OCI-LY7 (cell line): ENCODE data around the gene PIP5K1A. TPM values are rescaled to one million over a fixed set of nuclear protein-coding genes. Genes with fewer than 3 reads are reported as not detected.

Experiments
- BruUV-seq: library from RNA; stranded (reverse); fragments of 400-500 nt; replicated peaks from 2 replicates; lab custom pipeline; 2021; lab: Mats Ljungman, UMichigan
- CTCF ChIA-PET: fragments of 300-600 bp; sonication (Branson Sonifier 250); formaldehyde crosslinking; loops from one replicate; lab custom pipeline; 2022; ENCODE audit warnings: antibody characterized with exemption; ENCODE audit not compliant: unreplicated experiment; lab: Charles Lee
- POLR2A ChIA-PET: fragments of 300-600 bp; sonication (Branson Sonifier 250); formaldehyde crosslinking; loops from one replicate; lab custom pipeline; 2022; ENCODE audit warnings: antibody characterized with exemption; lab: Charles Lee
- DNase-seq: peaks from one replicate; pipeline ENCODE4 v3.0.0-alpha.2; 2015; ENCODE audit warnings: low spot score
- H2AFZ ChIP-seq: fragments of 200-600 bp; sonication (generic), shearing (Covaris generic); 2 replicates; pipeline ENCODE4 v1.6.1; 2014; ENCODE audit warnings: mild to moderate bottlenecking, antibody characterized with exemption, low read length, moderate library complexity
- H3K27ac ChIP-seq: fragments of 200-600 bp; sonication (generic); 2 replicates; pipeline ENCODE4 v1.5.1; 2014; ENCODE audit warnings: mixed run types, low read depth, mild to moderate bottlenecking, moderate library complexity, low read length, inconsistent platforms; ENCODE audit not compliant: poor library complexity, severe bottlenecking
- H3K36me3 ChIP-seq: fragments of 200-600 bp; sonication (generic); 2 replicates; pipeline ENCODE4 v1.6.1; 2014; ENCODE audit warnings: mild to moderate bottlenecking, antibody characterized with exemption, low read length, moderate library complexity, mixed read lengths; ENCODE audit not compliant: insufficient read depth
- H3K4me1 ChIP-seq: fragments of 200-600 bp; sonication (generic); 2 replicates; pipeline ENCODE4 v1.5.1; 2014; ENCODE audit warnings: mild to moderate bottlenecking, low read length; ENCODE audit not compliant: insufficient read depth, poor library complexity, severe bottlenecking
- H3K4me2 ChIP-seq: fragments of 200-600 bp; sonication (generic); 2 replicates; pipeline ENCODE4 v1.6.1; 2014; ENCODE audit warnings: mild to moderate bottlenecking, low read length
- H3K4me3 ChIP-seq: fragments of 200-600 bp; sonication (generic); 2 replicates; pipeline ENCODE4 v1.5.1; 2014; ENCODE audit warnings: mild to moderate bottlenecking, low read depth, low read length; ENCODE audit not compliant: poor library complexity, severe bottlenecking
- H3K79me2 ChIP-seq: fragments of 200-600 bp; sonication (generic); 2 replicates; pipeline ENCODE4 v1.6.1; 2016; ENCODE audit warnings: low read depth, mild to moderate bottlenecking, low read length, moderate library complexity, mixed read lengths; ENCODE audit not compliant: insufficient read depth
- H3K9me2 ChIP-seq: fragments of 200-600 bp; sonication (generic); 2 replicates; pipeline ENCODE4 v1.6.1; 2016; ENCODE audit warnings: mild to moderate bottlenecking, low read length, mixed read lengths; ENCODE audit not compliant: insufficient read depth
- H3K9me3 ChIP-seq: fragments of 200-600 bp; sonication (generic); 2 replicates; pipeline ENCODE4 v1.6.1; 2014; ENCODE audit warnings: mild to moderate bottlenecking, mixed run types, low read length, mixed read lengths
- H4K20me1 ChIP-seq: fragments of 200-600 bp; sonication (generic); 2 replicates; pipeline ENCODE4 v1.6.1; 2014; ENCODE audit warnings: mild to moderate bottlenecking, antibody characterized with exemption, low read length, moderate library complexity, mixed read lengths; ENCODE audit not compliant: insufficient read depth
- CTCF ChIP-seq: fragments of 200-600 bp; sonication (generic); conservative IDR thresholded peaks from 2 replicates; pipeline ENCODE4 v1.5.1; 2014; ENCODE audit warnings: mild to moderate bottlenecking, antibody characterized with exemption, low read length, moderate library complexity, mixed read lengths
- EZH2phosphoT487 ChIP-seq: fragments of 200-600 bp; sonication (generic); IDR thresholded peaks from 2 replicates; pipeline ENCODE4 v1.6.1; 2018; ENCODE audit warnings: low read depth, borderline replicate concordance, mild to moderate bottlenecking, mixed run types, antibody characterized with exemption, low read length, moderate library complexity, mixed read lengths
- intact Hi-C: fragments of 100-400 bp; cut with micrococcal nuclease; formaldehyde crosslinking; loops from one replicate; pipeline ENCODE4 v1.10.0; 2022; ENCODE audit not compliant: unreplicated experiment
- total RNA-seq, 2 experiments: library from RNA; depleted of rRNA in 1 of 2; stranded (reverse); fragments of >200 nt in 1 of 2; shearing (Covaris generic) in 1 of 2; gene quantifications; 2 replicates each; pipeline ENCODE4 v1.2.3, GENCODE V29; 2014 to 2022

PIP5K1A gene
- total RNA-seq, 2 experiments from 2014 or later: 50.5 to 85.3 TPM

GRCh38 chr1:151196292-151196800, 2.0 kb upstream of the PIP5K1A start:
- TF ChIP-seq CTCF (peak; percentile 80), EZH2phosphoT487 (no peak)
- H3K9me2 ChIP-seq: no peaks in the 10 kb centered on the region
- ChIA-PET POLR2A (interaction anchor here (0.6 to 0.7 kb wide), 2 partner anchors 18 to 58 kb away, joined by 3 to 6 read pairs; partner anchors contain the start of gene PSMD4), CTCF (no interaction called here)
- no peaks in the 10 kb centered on the region for H3K9me3 ChIP-seq
- no TSS peak for BruUV-seq
- H3K79me2 ChIP-seq: peaks cover 29% of the 10 kb centered on the region
- H3K27ac ChIP-seq: no peak overlapping the region
- peak; percentile 82 for DNase-seq
- peaks cover 10% of the 10 kb centered on the region for H3K36me3 ChIP-seq
- H2AFZ ChIP-seq: peak overlapping the region; percentile 67
- H3K4me1 ChIP-seq: peaks cover 33% of the 10 kb centered on the region
- H3K4me3 ChIP-seq: peak overlapping the region; percentile 32
- peaks cover 6% of the 10 kb centered on the region; the same call in 1 of the 2 replicates for H4K20me1 ChIP-seq
- intact Hi-C loops: loop anchor here (1.0 to 5.0 kb wide), 2 partner anchors 55 to 151 kb away; partner anchors contain the start of gene RFX5
- H3K4me2 ChIP-seq: peak overlapping the region; percentile 68

GRCh38 chr1:151197863-151198253, 494 bp upstream of the PIP5K1A start:
- TSS peak; percentile 90 for BruUV-seq
- no peak for TF ChIP-seq EZH2phosphoT487
- TF ChIP-seq CTCF: no peak
- H2AFZ ChIP-seq: peak overlapping the region; percentile 93
- peak overlapping the region; percentile 70 for H3K4me2 ChIP-seq
- peaks cover 44% of the 10 kb centered on the region for H3K79me2 ChIP-seq
- H3K4me1 ChIP-seq: peaks cover 35% of the 10 kb centered on the region
- intact Hi-C loops: loop anchor here (1.0 to 5.0 kb wide), 2 partner anchors 84 to 149 kb away; partner anchors contain the start of genes RFX5 and ZNF687
- CTCF ChIA-PET: no interaction called here
- H3K9me3 ChIP-seq: no peaks in the 10 kb centered on the region
- POLR2A ChIA-PET: interaction anchor here (1.1 kb wide), 2 partner anchors 16 to 32 kb away, joined by 3 read pairs; no protein-coding TSS in a partner anchor
- peak overlapping the region; percentile 66 for H3K27ac ChIP-seq
- H3K4me3 ChIP-seq: peak overlapping the region; percentile 98
- DNase-seq: no peak
- no peaks in the 10 kb centered on the region for H3K9me2 ChIP-seq
- peaks cover 24% of the 10 kb centered on the region for H3K36me3 ChIP-seq
- peaks cover 6% of the 10 kb centered on the region; the same call in 1 of the 2 replicates for H4K20me1 ChIP-seq
